Testis (tissue), 2 donors: ENCODE results near the gene EP400.

ENCODE experiments used
- CTCF ChIP-seq, 3 experiments: fragments of 450-650 bp in 2 of 3; fragments of 200-600 bp in 1 of 3; sonication (generic) in 1 of 3; IDR thresholded peaks; one replicate each; pipeline ENCODE4 v1.5.1; 2016 to 2019; ENCODE audit warnings: antibody characterized with exemption in 3 of 3, mild to moderate bottlenecking in 2 of 3, moderate library complexity in 1 of 3
- POLR2A ChIP-seq: fragments of 450-650 bp; IDR thresholded peaks from one replicate; pipeline ENCODE4 v1.6.1; 2017; ENCODE audit warnings: antibody characterized with exemption, mild to moderate bottlenecking, moderate library complexity

GRCh38 chr12:131949431-131950181, at the start of gene EP400:
- no peak for TF ChIP-seq POLR2A
- TF ChIP-seq CTCF (IDR thresholded peaks at IDR 0.05): peak; percentile 54 to 58 (median 58)
